NCI-H1694 treated with DMSO at 0.1 percent for 48 hours (cell line): ENCODE measurements around the gene FOXN4.
"Not testable (repeated sequence)": the region's sequence is repeated elsewhere in the genome, so short reads cannot be mapped to it uniquely, and the experiment has no call there.

Source experiments
- DNase-seq: peaks from one replicate; lab custom pipeline; 2025; lab: John Stamatoyannopoulos, UW

Gene FOXN4

GRCh38 chr12:109308534-109309380 is at the start of gene FOXN4:
FOXN4 (minus strand) TSS chr12:109309284; CDS start chr12:109308321, 963 bp downstream.
- DNase-seq: no peak

GRCh38 chr12:109358154-109358869 is 49.2 kb upstream of the FOXN4 start:
- no peak for DNase-seq

GRCh38 chr12:109357032-109357431 is 47.9 kb upstream of the FOXN4 start:
- DNase-seq: no peak

GRCh38 chr12:109356577-109356976 is 47.5 kb upstream of the FOXN4 start:
- DNase-seq: no peak

- no peak for DNase-seq
These were observed 43.1 kb upstream of the FOXN4 start for GRCh38 chr12:109352184-109352583.

GRCh38 chr12:109347589-109347988 is 38.5 kb upstream of the FOXN4 start, which contains the start of gene MYO1H:
MYO1H (plus strand) TSS chr12:109347900; CDS start chr12:109347961, 61 bp downstream.
- DNase-seq: no peak

- DNase-seq: no peak
These were observed 37.8 kb upstream of the FOXN4 start for GRCh38 chr12:109346920-109347319.

- no peak for DNase-seq
These were observed 36.3 kb upstream of the FOXN4 start for GRCh38 chr12:109345428-109345827.

- DNase-seq: no peak
These were observed 34.6 kb upstream of the FOXN4 start for GRCh38 chr12:109343677-109344076.

GRCh38 chr12:109336593-109336992 is 27.5 kb upstream of the FOXN4 start:
- no peak for DNase-seq

- DNase-seq: no peak
These were observed 25.8 kb upstream of the FOXN4 start for GRCh38 chr12:109334887-109335286.

GRCh38 chr12:109331301-109331952 is 22.3 kb upstream of the FOXN4 start:
- DNase-seq: peak; percentile 12

- peak; percentile 8 for DNase-seq
These were observed 21.5 kb upstream of the FOXN4 start for GRCh38 chr12:109330282-109331230.

- DNase-seq: no peak
These were observed 20.6 kb upstream of the FOXN4 start for GRCh38 chr12:109329686-109330085.

- no peak for DNase-seq
These were observed 19.9 kb upstream of the FOXN4 start for GRCh38 chr12:109329003-109329402.

GRCh38 chr12:109321294-109321693 is 12.2 kb upstream of the FOXN4 start:
- DNase-seq: not testable (repeated sequence)

- DNase-seq: no peak
These were observed 1.4 kb upstream of the FOXN4 start for GRCh38 chr12:109310247-109311125.

GRCh38 chr12:109309381-109310246 is 530 bp upstream of the FOXN4 start:
- no peak for DNase-seq

- DNase-seq: no peak
These were observed 2.0 kb downstream of the FOXN4 start for GRCh38 chr12:109307051-109307450.
